HL-60 (cell line): ENCODE results near the gene NOTUM.

Experiments
- DNase-seq, 2 experiments: peaks; one replicate each; pipeline ENCODE4 v3.0.0-alpha.2; 2010 to 2020; ENCODE audit warnings: low read depth in 1 of 2, low spot score in 1 of 2
- H3K27ac ChIP-seq: fragments of 250-450 bp; sonication (Bioruptor Pico); replicated peaks from 2 replicates; pipeline ENCODE4 v1.5.1; 2020; ENCODE audit warnings: mild to moderate bottlenecking, moderate library complexity
- H3K27me3 ChIP-seq: fragments of 250-450 bp; sonication (Bioruptor Pico); 2 replicates; pipeline ENCODE4 v1.5.1; 2021; ENCODE audit warnings: mild to moderate bottlenecking, moderate library complexity; ENCODE audit not compliant: insufficient read depth, poor library complexity, severe bottlenecking
- H3K4me3 ChIP-seq: replicated peaks from 2 replicates; pipeline ENCODE4 v1.5.1; 2011; ENCODE audit warnings: mild to moderate bottlenecking, control low read depth, low read length; ENCODE audit not compliant: insufficient read depth
- CTCF ChIP-seq: IDR thresholded peaks from one replicate; pipeline ENCODE4 v1.5.1; 2011; ENCODE audit warnings: low read length, control low read depth, inconsistent platforms; ENCODE audit not compliant: insufficient read depth
- GABPA ChIP-seq: IDR thresholded peaks from 2 replicates; pipeline ENCODE4 v1.6.1; 2012; ENCODE audit warnings: low read depth
- POLR2AphosphoS5 ChIP-seq: IDR thresholded peaks from 2 replicates; pipeline ENCODE4 v1.6.1; 2012; ENCODE audit warnings: low read depth
- REST ChIP-seq: IDR thresholded peaks from 2 replicates; pipeline ENCODE4 v1.6.1; 2012; ENCODE audit warnings: low read depth; ENCODE audit not compliant: insufficient replicate concordance
- SPI1 ChIP-seq: IDR thresholded peaks from 2 replicates; pipeline ENCODE4 v1.6.1; 2012; ENCODE audit warnings: low read depth, mild to moderate bottlenecking, borderline replicate concordance

The NOTUM gene

GRCh38 chr17:81998212-81998611, 37.2 kb upstream of the NOTUM start:
- no peak overlapping the region for H3K27ac ChIP-seq
- no peak for TF ChIP-seq CTCF
- TF ChIP-seq SPI1, result no peak
- no peak for TF ChIP-seq POLR2AphosphoS5
- no peak for TF ChIP-seq REST
- no peak for TF ChIP-seq GABPA
- no peaks in the 10 kb centered on the region for H3K27me3 ChIP-seq
- H3K4me3 ChIP-seq, result no peak overlapping the region
- no peak for DNase-seq

GRCh38 chr17:81996757-81997441, 35.9 kb upstream of the NOTUM start:
- DNase-seq, result no peak
- Histone ChIP-seq H3K27ac (no peak overlapping the region), H3K4me3 (no peak overlapping the region), H3K27me3 (no peaks in the 10 kb centered on the region)
- TF ChIP-seq GABPA (no peak), POLR2AphosphoS5 (no peak), REST (no peak), CTCF (no peak), SPI1 (no peak)

GRCh38 chr17:81996232-81996756, 35.3 kb upstream of the NOTUM start:
- DNase-seq, result no peak
- TF ChIP-seq REST, result no peak
- no peak for TF ChIP-seq SPI1
- no peak for TF ChIP-seq POLR2AphosphoS5
- TF ChIP-seq GABPA, result no peak
- no peak overlapping the region for H3K4me3 ChIP-seq
- H3K27me3 ChIP-seq, result no peaks in the 10 kb centered on the region
- no peak overlapping the region for H3K27ac ChIP-seq
